HUES6 (cell line): ENCODE measurements around the gene NFIA.
A peak's percentile ranks its signal among the peaks of the same experiment; 100 is the strongest.

ENCODE experiments used
- H3K27ac ChIP-seq: 2 replicates; pipeline ENCODE4 v1.7.0; 2013; ENCODE audit warnings: low read depth, mild to moderate bottlenecking, low read length, inconsistent platforms
- H3K27me3 ChIP-seq: 2 replicates; pipeline ENCODE4 v1.6.1; 2013; ENCODE audit warnings: low read length; ENCODE audit not compliant: control insufficient read depth, insufficient read depth
- H3K36me3 ChIP-seq: 2 replicates; pipeline ENCODE4 v1.6.1; 2013; ENCODE audit warnings: low read length; ENCODE audit not compliant: control insufficient read depth, insufficient read depth
- H3K4me1 ChIP-seq: 2 replicates; pipeline ENCODE4 v1.6.1; 2013; ENCODE audit warnings: low read length; ENCODE audit not compliant: control insufficient read depth, insufficient read depth
- H3K4me3 ChIP-seq: 2 replicates; pipeline ENCODE4 v1.5.1; 2013; ENCODE audit warnings: low read depth, low read length
- H3K9ac ChIP-seq: one replicate; pipeline ENCODE4 v1.6.1; 2013; ENCODE audit warnings: mild to moderate bottlenecking, low read length
- H3K9me3 ChIP-seq: 2 replicates; pipeline ENCODE4 v1.6.1; 2013; ENCODE audit warnings: low read depth, low read length; ENCODE audit not compliant: control insufficient read depth, insufficient read depth

NFIA gene

GRCh38 chr1:61295818-61296537 is 213.6 kb downstream of the NFIA start:
- Histone ChIP-seq H3K27ac (0 out of 2 replicates have a peak overlapping the region, but pooled peaks have one; percentile 29), H3K27me3 (no peaks in the 10 kb centered on the region), H3K36me3 (no peaks in the 10 kb centered on the region), H3K9me3 (no peaks in the 10 kb centered on the region), H3K4me1 (peaks cover 46% of the 10 kb centered on the region), H3K4me3 (no peak overlapping the region), H3K9ac (no peak overlapping the region)

GRCh38 chr1:61297887-61298286 is 215.5 kb downstream of the NFIA start:
- Histone ChIP-seq H3K27me3 (no peaks in the 10 kb centered on the region), H3K27ac (no peak overlapping the region), H3K4me1 (peaks cover 52% of the 10 kb centered on the region), H3K36me3 (no peaks in the 10 kb centered on the region), H3K9me3 (no peaks in the 10 kb centered on the region), H3K4me3 (no peak overlapping the region), H3K9ac (no peak overlapping the region)

- no peak overlapping the region for H3K4me3 ChIP-seq
- no peak overlapping the region for H3K27ac ChIP-seq
- no peaks in the 10 kb centered on the region for H3K36me3 ChIP-seq
- no peaks in the 10 kb centered on the region for H3K9me3 ChIP-seq
- no peaks in the 10 kb centered on the region for H3K27me3 ChIP-seq
- no peak overlapping the region for H3K9ac ChIP-seq
- peaks cover 44% of the 10 kb centered on the region for H3K4me1 ChIP-seq
Measured at GRCh38 chr1:61299463-61299862, 217.1 kb downstream of the NFIA start.

- Histone ChIP-seq H3K27ac (no peak overlapping the region), H3K4me3 (no peak overlapping the region), H3K36me3 (no peaks in the 10 kb centered on the region), H3K9ac (no peak overlapping the region), H3K4me1 (peaks cover 30% of the 10 kb centered on the region), H3K9me3 (no peaks in the 10 kb centered on the region), H3K27me3 (no peaks in the 10 kb centered on the region)
Measured at GRCh38 chr1:61300899-61301298, 218.5 kb downstream of the NFIA start.

- H3K4me1 ChIP-seq: peaks cover 20% of the 10 kb centered on the region
- no peak overlapping the region for H3K4me3 ChIP-seq
- H3K27me3 ChIP-seq: no peaks in the 10 kb centered on the region
- H3K9me3 ChIP-seq: no peaks in the 10 kb centered on the region
- no peaks in the 10 kb centered on the region for H3K36me3 ChIP-seq
- no peak overlapping the region for H3K9ac ChIP-seq
- H3K27ac ChIP-seq: no peak overlapping the region
Measured at GRCh38 chr1:61301824-61302657, 219.7 kb downstream of the NFIA start.

GRCh38 chr1:61307422-61308142 is 225.2 kb downstream of the NFIA start:
- H3K9me3 ChIP-seq: no peaks in the 10 kb centered on the region
- H3K4me1 ChIP-seq: no peaks in the 10 kb centered on the region
- H3K4me3 ChIP-seq: no peak overlapping the region
- H3K27me3 ChIP-seq: no peaks in the 10 kb centered on the region
- H3K27ac ChIP-seq: no peak overlapping the region
- H3K36me3 ChIP-seq: no peaks in the 10 kb centered on the region
- no peak overlapping the region for H3K9ac ChIP-seq

- Histone ChIP-seq H3K27ac (no peak overlapping the region), H3K9ac (no peak overlapping the region), H3K4me1 (no peaks in the 10 kb centered on the region), H3K9me3 (no peaks in the 10 kb centered on the region), H3K36me3 (no peaks in the 10 kb centered on the region), H3K27me3 (no peaks in the 10 kb centered on the region), H3K4me3 (no peak overlapping the region)
Measured at GRCh38 chr1:61310057-61310456, 227.7 kb downstream of the NFIA start.

GRCh38 chr1:61310538-61310937 is 228.2 kb downstream of the NFIA start:
- H3K36me3 ChIP-seq: no peaks in the 10 kb centered on the region
- no peaks in the 10 kb centered on the region for H3K9me3 ChIP-seq
- H3K9ac ChIP-seq: no peak overlapping the region
- no peak overlapping the region for H3K4me3 ChIP-seq
- no peaks in the 10 kb centered on the region for H3K4me1 ChIP-seq
- H3K27me3 ChIP-seq: no peaks in the 10 kb centered on the region
- no peak overlapping the region for H3K27ac ChIP-seq

- 0 out of 2 replicates have a peak, but pooled peaks cover 9% of the 10 kb centered on the region for H3K4me1 ChIP-seq
- H3K27me3 ChIP-seq: no peaks in the 10 kb centered on the region
- H3K36me3 ChIP-seq: no peaks in the 10 kb centered on the region
- no peak overlapping the region for H3K27ac ChIP-seq
- no peaks in the 10 kb centered on the region for H3K9me3 ChIP-seq
- no peak overlapping the region for H3K4me3 ChIP-seq
- H3K9ac ChIP-seq: no peak overlapping the region
Measured at GRCh38 chr1:61313906-61314422, 231.6 kb downstream of the NFIA start.

- H3K27me3 ChIP-seq: no peaks in the 10 kb centered on the region
- no peak overlapping the region for H3K9ac ChIP-seq
- no peaks in the 10 kb centered on the region for H3K9me3 ChIP-seq
- H3K4me3 ChIP-seq: no peak overlapping the region
- H3K27ac ChIP-seq: no peak overlapping the region
- no peaks in the 10 kb centered on the region for H3K36me3 ChIP-seq
- H3K4me1 ChIP-seq: peaks cover 17% of the 10 kb centered on the region
Measured at GRCh38 chr1:61315011-61315410, 232.7 kb downstream of the NFIA start.
